K562 (cell line): ENCODE results near the gene WDR18. TPM values are rescaled to one million over a fixed set of nuclear protein-coding genes. Genes with fewer than 3 reads are reported as not detected.

Experiments
- CEBPB ChIP-seq: fragments of 450-650 bp; IDR thresholded peaks from 2 replicates; pipeline ENCODE4 v1.6.1; 2016; ENCODE audit warnings: missing genetic modification characterization, missing compliant biosample characterization
- DIDO1 ChIP-seq: fragments of 450-650 bp; IDR thresholded peaks from 2 replicates; pipeline ENCODE4 v1.6.1; 2016; ENCODE audit warnings: low read depth, missing biosample characterization, missing genetic modification characterization
- FOXJ2 ChIP-seq: fragments of 200-800 bp; sonication (Bioruptor generic); IDR thresholded peaks from 2 replicates; pipeline ENCODE4 v1.6.1; 2016; ENCODE audit warnings: missing genetic modification characterization, missing compliant biosample characterization
- HMG20B ChIP-seq: fragments of 250-450 bp; sonication (Bioruptor Pico); IDR thresholded peaks from 2 replicates; pipeline ENCODE4 v1.5.0; 2021; ENCODE audit warnings: mild to moderate bottlenecking
- KHSRP ChIP-seq: fragments of 450-650 bp; IDR thresholded peaks from 2 replicates; pipeline ENCODE4 v1.6.1; 2017
- L3MBTL2 ChIP-seq: fragments of 450-650 bp; IDR thresholded peaks from 2 replicates; pipeline ENCODE4 v1.6.1; 2016; ENCODE audit warnings: mild to moderate bottlenecking, moderate library complexity
- MBD2 ChIP-seq: sonication (generic); IDR thresholded peaks from 2 replicates; pipeline ENCODE4 v1.6.1; 2016; ENCODE audit warnings: low read depth, borderline replicate concordance
- MYC ChIP-seq, 2 experiments: fragments of 250-450 bp in 1 of 2; sonication (Bioruptor Pico) in 1 of 2; IDR thresholded peaks; 2 replicates each; pipeline versions ENCODE4 v1.5.1 to v1.6.1; 2012 to 2021; ENCODE audit warnings: low read depth in 2 of 2, borderline replicate concordance in 1 of 2, improper control_type of control experiment in 1 of 2, low read length in 1 of 2, mild to moderate bottlenecking in 1 of 2, moderate library complexity in 1 of 2
- NUFIP1 ChIP-seq: fragments of 450-650 bp; IDR thresholded peaks from 2 replicates; pipeline ENCODE4 v1.6.1; 2018; ENCODE audit not compliant: partially characterized antibody
- PKNOX1 ChIP-seq: fragments of 450-650 bp; IDR thresholded peaks from 2 replicates; pipeline ENCODE4 v1.6.1; 2016
- RB1 ChIP-seq: fragments of 450-650 bp; IDR thresholded peaks from 2 replicates; pipeline ENCODE4 v1.6.1; 2017; ENCODE audit warnings: low read depth, mild to moderate bottlenecking
- ZNF121 ChIP-seq: sonication (generic); formaldehyde crosslinking; conservative IDR thresholded peaks from 2 replicates; pipeline ENCODE4 v1.8.0; 2022; ENCODE audit warnings: missing genetic modification reagents
- ZNF311 ChIP-seq: fragments of 250-450 bp; sonication (Bioruptor Pico); IDR thresholded peaks from 2 replicates; pipeline ENCODE4 v1.4.0; 2020; ENCODE audit warnings: mild to moderate bottlenecking, moderate library complexity
- ZNF766 ChIP-seq: fragments of 200-800 bp; sonication (Bioruptor generic); conservative IDR thresholded peaks from 2 replicates; pipeline ENCODE4 v1.6.1; 2016; ENCODE audit warnings: missing genetic modification characterization, missing compliant biosample characterization
- polyA plus RNA-seq, 8 experiments: library from polyadenylated mRNA; depleted of rRNA in 4 of 8; stranded (reverse) in 5 of 8; unstranded in 3 of 8; fragments of >200 nt; fragmentation: Nextera tagmentation in 2 of 8; fragmentation: Illumina TruSeq in 1 of 8; extraction: Ambion mirVana in 2 of 8; extraction: Trizol in 1 of 8; gene quantifications; 2 replicates each; pipeline versions ENCODE4 v1.2.1 to v1.2.3, GENCODE V29; 2011 to 2014; ENCODE audit warnings: inconsistent platforms in 1 of 8, missing spikeins in 1 of 8
- total RNA-seq, 7 experiments: library from RNA; depleted of rRNA in 6 of 7; stranded (reverse); fragments of >200 nt in 6 of 7; fragmentation: Illumina TruSeq in 2 of 7; extraction: Trizol in 2 of 7; gene quantifications; 2 replicates each; pipeline versions ENCODE4 v1.2.1 to v1.2.3, GENCODE V29; 2011 to 2021; ENCODE audit warnings: low replicate concordance in 1 of 7
- TF ChIP-seq, protein P1 (sequence below): fragments of 450-650 bp; formaldehyde crosslinking; IDR thresholded peaks from 2 replicates; pipeline ENCODE4 v1.4.0; 2020; ENCODE audit warnings: mild to moderate bottlenecking, moderate library complexity
- TF ChIP-seq, protein P2 (sequence below): fragments of 250-450 bp; sonication (Bioruptor Pico); IDR thresholded peaks from 2 replicates; pipeline ENCODE4 v1.4.0; 2020; ENCODE audit warnings: mild to moderate bottlenecking

The WDR18 gene
- total and polyA plus RNA-seq, 9 of the 15 experiments (the other 6 are each of a cell fraction or from before 2014, with no cell fraction given): 0.65 to 181 (median 30.1) TPM

GRCh38 chr19:980133-980998 lies 3.8 kb upstream of the WDR18 start (continued):
- TF ChIP-seq MYC (IDR thresholded peaks at IDR 0.05; ENCODE audit: low read depth, low read length) (peak; percentile 83), MYC (CRISPR knock-in tag; IDR thresholded peaks at IDR 0.05; ENCODE audit: borderline replicate concordance, low read depth) (0 out of 2 replicates have a peak, but pooled peaks have one; percentile 67), RB1 (0 out of 2 replicates have a peak, but pooled peaks have one; percentile 28), PKNOX1 (peak; percentile 12; the same call in 1 of the 2 replicates), HMG20B (CRISPR knock-in tag) (no peak), NUFIP1 (no peak), L3MBTL2 (peak; percentile 83), DIDO1 (0 out of 2 replicates have a peak, but pooled peaks have one; percentile 29), FOXJ2 (tag) (no peak), CEBPB (no peak), KHSRP (no peak), ZNF766 (CRISPR knock-in tag) (0 out of 2 replicates have a peak, but pooled peaks have one; percentile 52), ZNF311 (CRISPR knock-in tag) (peak; percentile 56), MBD2 (peak; percentile 68; the same call in 1 of the 2 replicates), ZNF121 (CRISPR knock-in tag) (no peak)
- TF ChIP-seq, protein P1, sequence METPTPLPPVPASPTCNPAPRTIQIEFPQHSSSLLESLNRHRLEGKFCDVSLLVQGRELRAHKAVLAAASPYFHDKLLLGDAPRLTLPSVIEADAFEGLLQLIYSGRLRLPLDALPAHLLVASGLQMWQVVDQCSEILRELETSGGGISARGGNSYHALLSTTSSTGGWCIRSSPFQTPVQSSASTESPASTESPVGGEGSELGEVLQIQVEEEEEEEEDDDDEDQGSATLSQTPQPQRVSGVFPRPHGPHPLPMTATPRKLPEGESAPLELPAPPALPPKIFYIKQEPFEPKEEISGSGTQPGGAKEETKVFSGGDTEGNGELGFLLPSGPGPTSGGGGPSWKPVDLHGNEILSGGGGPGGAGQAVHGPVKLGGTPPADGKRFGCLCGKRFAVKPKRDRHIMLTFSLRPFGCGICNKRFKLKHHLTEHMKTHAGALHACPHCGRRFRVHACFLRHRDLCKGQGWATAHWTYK (CRISPR knock-in tag): 0 out of 2 replicates have a peak, but pooled peaks have one; percentile 80
- TF ChIP-seq, protein P2, sequence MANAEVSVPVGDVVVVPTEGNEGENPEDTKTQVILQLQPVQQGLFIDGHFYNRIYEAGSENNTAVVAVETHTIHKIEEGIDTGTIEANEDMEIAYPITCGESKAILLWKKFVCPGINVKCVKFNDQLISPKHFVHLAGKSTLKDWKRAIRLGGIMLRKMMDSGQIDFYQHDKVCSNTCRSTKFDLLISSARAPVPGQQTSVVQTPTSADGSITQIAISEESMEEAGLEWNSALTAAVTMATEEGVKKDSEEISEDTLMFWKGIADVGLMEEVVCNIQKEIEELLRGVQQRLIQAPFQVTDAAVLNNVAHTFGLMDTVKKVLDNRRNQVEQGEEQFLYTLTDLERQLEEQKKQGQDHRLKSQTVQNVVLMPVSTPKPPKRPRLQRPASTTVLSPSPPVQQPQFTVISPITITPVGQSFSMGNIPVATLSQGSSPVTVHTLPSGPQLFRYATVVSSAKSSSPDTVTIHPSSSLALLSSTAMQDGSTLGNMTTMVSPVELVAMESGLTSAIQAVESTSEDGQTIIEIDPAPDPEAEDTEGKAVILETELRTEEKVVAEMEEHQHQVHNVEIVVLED: peak; percentile 50; the same call in 1 of the 2 replicates
